HL-60 (cell line): Measurements from ENCODE around the gene HSD11B1.

ENCODE experiments used
- DNase-seq, 2 experiments: peaks; one replicate each; pipeline ENCODE4 v3.0.0-alpha.2; 2010 to 2020; ENCODE audit warnings: low read depth in 1 of 2, low spot score in 1 of 2
- H3K27ac ChIP-seq: fragments of 250-450 bp; sonication (Bioruptor Pico); replicated peaks from 2 replicates; pipeline ENCODE4 v1.5.1; 2020; ENCODE audit warnings: mild to moderate bottlenecking, moderate library complexity
- H3K27me3 ChIP-seq: fragments of 250-450 bp; sonication (Bioruptor Pico); 2 replicates; pipeline ENCODE4 v1.5.1; 2021; ENCODE audit warnings: mild to moderate bottlenecking, moderate library complexity; ENCODE audit not compliant: insufficient read depth, poor library complexity, severe bottlenecking
- H3K4me3 ChIP-seq: replicated peaks from 2 replicates; pipeline ENCODE4 v1.5.1; 2011; ENCODE audit warnings: mild to moderate bottlenecking, control low read depth, low read length; ENCODE audit not compliant: insufficient read depth
- GABPA ChIP-seq: IDR thresholded peaks from 2 replicates; pipeline ENCODE4 v1.6.1; 2012; ENCODE audit warnings: low read depth
- POLR2AphosphoS5 ChIP-seq: IDR thresholded peaks from 2 replicates; pipeline ENCODE4 v1.6.1; 2012; ENCODE audit warnings: low read depth
- SPI1 ChIP-seq: IDR thresholded peaks from 2 replicates; pipeline ENCODE4 v1.6.1; 2012; ENCODE audit warnings: low read depth, mild to moderate bottlenecking, borderline replicate concordance
- TF ChIP-seq, protein P1 (sequence below): IDR thresholded peaks from one replicate; pipeline ENCODE4 v1.5.1; 2011; ENCODE audit warnings: low read length, control low read depth, inconsistent platforms; ENCODE audit not compliant: insufficient read depth
- TF ChIP-seq, protein P2 (sequence below): IDR thresholded peaks from 2 replicates; pipeline ENCODE4 v1.6.1; 2012; ENCODE audit warnings: low read depth; ENCODE audit not compliant: insufficient replicate concordance

Gene HSD11B1

DNA sequence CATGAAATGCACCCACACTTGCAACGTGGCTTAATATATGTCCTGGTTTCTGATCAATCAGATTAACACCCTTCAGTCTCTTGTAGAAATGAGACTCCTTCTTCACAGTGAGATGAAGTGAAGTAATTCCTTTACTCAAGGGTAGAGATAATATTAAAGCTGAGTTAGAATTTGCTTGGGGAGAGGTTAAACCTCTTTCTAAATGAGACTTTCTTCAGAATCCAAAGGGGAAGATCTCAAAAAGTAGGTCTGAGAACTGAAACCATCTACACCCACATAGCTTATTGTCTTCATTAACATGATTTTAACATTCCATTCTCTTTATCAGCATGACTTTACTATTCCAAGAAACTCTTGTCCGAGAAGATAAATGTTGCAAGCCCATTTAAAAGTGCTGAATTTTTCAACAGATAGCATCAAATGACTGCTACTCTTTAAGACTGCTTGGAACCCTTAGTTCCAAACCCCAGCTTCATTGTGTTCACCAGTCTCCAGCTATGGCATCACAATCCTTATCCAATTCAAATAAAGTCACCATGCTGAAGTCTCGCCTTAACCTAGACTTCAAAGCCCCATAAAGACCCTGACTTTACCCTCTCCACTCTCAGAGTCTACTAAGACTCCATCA is 32.0 kb downstream of the HSD11B1 start:
- TF ChIP-seq SPI1 (no peak), GABPA (no peak), POLR2AphosphoS5 (no peak)
- TF ChIP-seq, protein P1, sequence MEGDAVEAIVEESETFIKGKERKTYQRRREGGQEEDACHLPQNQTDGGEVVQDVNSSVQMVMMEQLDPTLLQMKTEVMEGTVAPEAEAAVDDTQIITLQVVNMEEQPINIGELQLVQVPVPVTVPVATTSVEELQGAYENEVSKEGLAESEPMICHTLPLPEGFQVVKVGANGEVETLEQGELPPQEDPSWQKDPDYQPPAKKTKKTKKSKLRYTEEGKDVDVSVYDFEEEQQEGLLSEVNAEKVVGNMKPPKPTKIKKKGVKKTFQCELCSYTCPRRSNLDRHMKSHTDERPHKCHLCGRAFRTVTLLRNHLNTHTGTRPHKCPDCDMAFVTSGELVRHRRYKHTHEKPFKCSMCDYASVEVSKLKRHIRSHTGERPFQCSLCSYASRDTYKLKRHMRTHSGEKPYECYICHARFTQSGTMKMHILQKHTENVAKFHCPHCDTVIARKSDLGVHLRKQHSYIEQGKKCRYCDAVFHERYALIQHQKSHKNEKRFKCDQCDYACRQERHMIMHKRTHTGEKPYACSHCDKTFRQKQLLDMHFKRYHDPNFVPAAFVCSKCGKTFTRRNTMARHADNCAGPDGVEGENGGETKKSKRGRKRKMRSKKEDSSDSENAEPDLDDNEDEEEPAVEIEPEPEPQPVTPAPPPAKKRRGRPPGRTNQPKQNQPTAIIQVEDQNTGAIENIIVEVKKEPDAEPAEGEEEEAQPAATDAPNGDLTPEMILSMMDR = no peak
- TF ChIP-seq, protein P2, sequence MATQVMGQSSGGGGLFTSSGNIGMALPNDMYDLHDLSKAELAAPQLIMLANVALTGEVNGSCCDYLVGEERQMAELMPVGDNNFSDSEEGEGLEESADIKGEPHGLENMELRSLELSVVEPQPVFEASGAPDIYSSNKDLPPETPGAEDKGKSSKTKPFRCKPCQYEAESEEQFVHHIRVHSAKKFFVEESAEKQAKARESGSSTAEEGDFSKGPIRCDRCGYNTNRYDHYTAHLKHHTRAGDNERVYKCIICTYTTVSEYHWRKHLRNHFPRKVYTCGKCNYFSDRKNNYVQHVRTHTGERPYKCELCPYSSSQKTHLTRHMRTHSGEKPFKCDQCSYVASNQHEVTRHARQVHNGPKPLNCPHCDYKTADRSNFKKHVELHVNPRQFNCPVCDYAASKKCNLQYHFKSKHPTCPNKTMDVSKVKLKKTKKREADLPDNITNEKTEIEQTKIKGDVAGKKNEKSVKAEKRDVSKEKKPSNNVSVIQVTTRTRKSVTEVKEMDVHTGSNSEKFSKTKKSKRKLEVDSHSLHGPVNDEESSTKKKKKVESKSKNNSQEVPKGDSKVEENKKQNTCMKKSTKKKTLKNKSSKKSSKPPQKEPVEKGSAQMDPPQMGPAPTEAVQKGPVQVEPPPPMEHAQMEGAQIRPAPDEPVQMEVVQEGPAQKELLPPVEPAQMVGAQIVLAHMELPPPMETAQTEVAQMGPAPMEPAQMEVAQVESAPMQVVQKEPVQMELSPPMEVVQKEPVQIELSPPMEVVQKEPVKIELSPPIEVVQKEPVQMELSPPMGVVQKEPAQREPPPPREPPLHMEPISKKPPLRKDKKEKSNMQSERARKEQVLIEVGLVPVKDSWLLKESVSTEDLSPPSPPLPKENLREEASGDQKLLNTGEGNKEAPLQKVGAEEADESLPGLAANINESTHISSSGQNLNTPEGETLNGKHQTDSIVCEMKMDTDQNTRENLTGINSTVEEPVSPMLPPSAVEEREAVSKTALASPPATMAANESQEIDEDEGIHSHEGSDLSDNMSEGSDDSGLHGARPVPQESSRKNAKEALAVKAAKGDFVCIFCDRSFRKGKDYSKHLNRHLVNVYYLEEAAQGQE = no peak
- no peak overlapping the region for H3K27ac ChIP-seq
- DNase-seq = no peak

DNA sequence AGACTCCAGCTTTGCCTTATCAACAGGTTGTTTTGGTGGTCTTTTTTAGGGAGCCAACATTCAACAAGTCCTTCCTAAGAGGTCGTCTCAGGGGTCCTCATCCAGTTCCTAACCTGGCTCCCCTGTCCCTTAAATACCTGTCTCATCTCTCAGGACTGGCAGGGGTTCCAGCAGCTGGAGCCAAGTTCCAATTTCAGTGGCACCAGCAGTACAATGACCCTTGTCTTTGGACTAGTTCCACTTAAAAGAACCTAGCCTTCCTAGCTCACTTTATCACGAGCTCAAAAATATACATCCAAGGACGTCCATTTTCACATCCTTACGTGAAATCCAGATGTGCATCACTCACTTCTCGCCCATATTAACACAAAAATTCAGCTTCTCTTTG is 32.5 kb downstream of the HSD11B1 start:
- no peak overlapping the region for H3K4me3 ChIP-seq
- TF ChIP-seq, protein P1 = no peak
- TF ChIP-seq SPI1 (no peak), POLR2AphosphoS5 (no peak), GABPA (no peak)
- TF ChIP-seq, protein P2 = no peak
- no peaks in the 10 kb centered on the region for H3K27me3 ChIP-seq
- no peak overlapping the region for H3K27ac ChIP-seq
- no peak for DNase-seq

More for the DNA sequence above, 32.0 kb downstream of the HSD11B1 start:
- Histone ChIP-seq H3K4me3 (no peak overlapping the region), H3K27me3 (no peaks in the 10 kb centered on the region)

DNA sequence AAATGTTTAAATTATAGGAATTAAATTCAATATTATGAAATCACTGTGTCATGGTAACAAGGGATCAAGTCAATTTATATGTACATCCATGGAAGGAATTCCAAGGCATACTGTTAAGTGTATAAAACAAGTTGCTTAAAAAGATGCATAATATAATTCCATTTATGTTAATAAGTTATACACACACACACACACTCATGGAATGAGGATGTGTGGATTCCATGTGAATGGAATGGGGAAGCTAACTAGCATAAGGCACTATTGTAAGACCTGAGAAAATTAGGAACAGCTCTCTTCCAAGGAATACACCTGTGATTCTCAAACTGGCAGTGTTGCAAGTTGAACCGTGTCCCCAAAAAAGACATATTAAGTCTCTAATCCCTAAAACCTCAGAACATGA is 33.6 kb downstream of the HSD11B1 start:
- H3K27me3 ChIP-seq = no peaks in the 10 kb centered on the region
- DNase-seq = no peak
- no peak overlapping the region for H3K4me3 ChIP-seq
- H3K27ac ChIP-seq = no peak overlapping the region
- TF ChIP-seq SPI1 = no peak
- TF ChIP-seq, protein P1 = no peak
- TF ChIP-seq, protein P2 = no peak
- TF ChIP-seq GABPA = no peak
- no peak for TF ChIP-seq POLR2AphosphoS5
